H1 (cell line): Measurements from ENCODE around the gene FUT2. TPM values are rescaled to one million over a fixed set of nuclear protein-coding genes. Genes with fewer than 3 reads are reported as not detected.
"Not testable (repeated sequence)": the region's sequence is repeated elsewhere in the genome, so short reads cannot be mapped to it uniquely, and the experiment has no call there.

Experiments
- CTCF ChIA-PET: fragments of 300-600 bp; sonication (Branson Sonifier 250); formaldehyde crosslinking; loops from one replicate; lab custom pipeline; 2021; ENCODE audit not compliant: partially characterized antibody; lab: Charles Lee
- POLR2A ChIA-PET: fragments of 300-600 bp; sonication (Branson Sonifier 250); formaldehyde crosslinking; loops from one replicate; lab custom pipeline; 2021; ENCODE audit warnings: inconsistent platforms; ENCODE audit not compliant: partially characterized antibody; lab: Charles Lee
- DNase-seq, 2 experiments: peaks; one replicate each; pipeline versions ENCODE4 v3.0.0 to v3.0.0-alpha.2; 2010 to 2022; ENCODE audit warnings: low spot score in 2 of 2, low read depth in 1 of 2, mixed read lengths in 1 of 2
- FAIRE-seq: peaks from 2 replicates; lab custom pipeline; 2011; peaks lifted over from hg19 to GRCh38; lab: Jason Lieb, UNC
- H2AFZ ChIP-seq: 2 replicates; pipeline ENCODE4 v1.8.1; 2012; ENCODE audit warnings: low read length, inconsistent platforms
- H2AK5ac ChIP-seq: 2 replicates; pipeline ENCODE4 v1.6.1; 2013; ENCODE audit warnings: low read depth, low read length
- H2BK120ac ChIP-seq: replicated peaks from 2 replicates; pipeline ENCODE3; 2013; ENCODE audit warnings: low read depth, low read length, inconsistent platforms
- H2BK12ac ChIP-seq: 2 replicates; pipeline ENCODE4 v1.6.1; 2013; ENCODE audit warnings: low read depth, low read length
- H2BK15ac ChIP-seq: 2 replicates; pipeline ENCODE4 v1.6.1; 2013; ENCODE audit warnings: low read length
- H2BK20ac ChIP-seq: 2 replicates; pipeline ENCODE4 v1.6.1; 2013; ENCODE audit warnings: low read length
- H2BK5ac ChIP-seq: 2 replicates; pipeline ENCODE4 v1.6.1; 2013; ENCODE audit warnings: low read depth, low read length
- H3K14ac ChIP-seq: 2 replicates; pipeline ENCODE4 v1.6.1; 2013; ENCODE audit warnings: inconsistent platforms; ENCODE audit not compliant: insufficient read length
- H3K18ac ChIP-seq: 2 replicates; pipeline ENCODE4 v1.6.1; 2013; ENCODE audit warnings: low read length; ENCODE audit errors: extremely low read depth
- H3K23ac ChIP-seq: 2 replicates; pipeline ENCODE4 v1.6.1; 2013; ENCODE audit warnings: inconsistent platforms; ENCODE audit not compliant: insufficient read length
- H3K23me2 ChIP-seq: 2 replicates; pipeline ENCODE4 v1.6.1; 2013; ENCODE audit warnings: low read depth, low read length
- H3K27ac ChIP-seq: 2 replicates; pipeline ENCODE4 v1.6.1; 2011; ENCODE audit warnings: low read depth, low read length, inconsistent platforms
- H3K27me3 ChIP-seq, 4 experiments: replicated peaks in 1 of 4; 1 replicate in 1 of 4; 2 replicates in 3 of 4; pipeline versions ENCODE4 v1.6.1 to v1.8.1; 2011 to 2013; ENCODE audit warnings: low read length in 3 of 4, mild to moderate bottlenecking in 3 of 4, inconsistent platforms in 2 of 4, mixed read lengths in 2 of 4, moderate library complexity in 1 of 4; ENCODE audit not compliant: control insufficient read depth in 3 of 4, insufficient read depth in 3 of 4; ENCODE audit errors: extremely low read depth in 1 of 4
- H3K36me3 ChIP-seq, 4 experiments: 2 replicates each; pipeline versions ENCODE4 v1.6.1 to v1.8.1; 2011 to 2013; ENCODE audit warnings: mild to moderate bottlenecking in 4 of 4, low read length in 3 of 4, moderate library complexity in 2 of 4, control low read depth in 1 of 4, inconsistent platforms in 1 of 4; ENCODE audit not compliant: insufficient read depth in 4 of 4, control insufficient read depth in 2 of 4
- H3K4ac ChIP-seq: replicated peaks from 2 replicates; pipeline ENCODE3; 2013; ENCODE audit warnings: low read length, low read depth, mixed read lengths, inconsistent platforms; ENCODE audit not compliant: insufficient read length
- H3K4me1 ChIP-seq, 4 experiments: replicated peaks in 1 of 4; 1 replicate in 1 of 4; 2 replicates in 3 of 4; pipeline versions ENCODE4 v1.6.1 to v1.8.1; 2011 to 2013; ENCODE audit warnings: low read length in 3 of 4, inconsistent platforms in 2 of 4, mixed read lengths in 1 of 4; ENCODE audit not compliant: insufficient read depth in 4 of 4, control insufficient read depth in 3 of 4
- H3K4me2 ChIP-seq, 2 experiments: 2 replicates each; pipeline versions ENCODE4 v1.6.1 to v1.8.1; 2011 to 2013; ENCODE audit warnings: low read depth in 2 of 2, low read length in 2 of 2, control low read depth in 1 of 2, inconsistent platforms in 1 of 2, mild to moderate bottlenecking in 1 of 2; ENCODE audit not compliant: insufficient read depth in 1 of 2
- H3K4me3 ChIP-seq, 4 experiments: fragments of 200-600, 300-600 bp in 1 of 4; sonication (generic), shearing (Covaris generic), sonication (Bioruptor Twin) in 1 of 4; 2 replicates each; pipeline versions ENCODE4 v1.5.1 to v1.8.1; 2011 to 2016; ENCODE audit warnings: low read length in 4 of 4, low read depth in 3 of 4, control low read depth in 2 of 4, inconsistent platforms in 2 of 4, mild to moderate bottlenecking in 2 of 4, mixed read lengths in 1 of 4, moderate library complexity in 1 of 4; ENCODE audit not compliant: insufficient read depth in 2 of 4; ENCODE audit errors: extremely low read depth in 1 of 4
- H3K56ac ChIP-seq: replicated peaks from 2 replicates; pipeline ENCODE3; 2013; ENCODE audit warnings: low read depth, mild to moderate bottlenecking, mixed read lengths, low read length, inconsistent platforms; ENCODE audit not compliant: insufficient read length
- H3K79me1 ChIP-seq: 2 replicates; pipeline ENCODE4 v1.6.1; 2013; ENCODE audit warnings: low read depth, low read length, control low read depth
- H3K79me2 ChIP-seq, 2 experiments: 2 replicates each; pipeline versions ENCODE4 v1.6.1 to v1.8.1; 2012 to 2013; ENCODE audit warnings: low read length in 2 of 2, mild to moderate bottlenecking in 2 of 2, inconsistent platforms in 1 of 2; ENCODE audit not compliant: insufficient read depth in 2 of 2, control insufficient read depth in 1 of 2
- H3K9ac ChIP-seq, 4 experiments: replicated peaks in 1 of 4; 1 replicate in 1 of 4; 2 replicates in 3 of 4; pipeline versions ENCODE4 v1.6.1 to v1.8.1; 2011 to 2013; ENCODE audit warnings: low read depth in 3 of 4, low read length in 3 of 4, control low read depth in 2 of 4, mild to moderate bottlenecking in 2 of 4, moderate library complexity in 2 of 4, inconsistent platforms in 1 of 4; ENCODE audit errors: extremely low read depth in 1 of 4
- H3K9me3 ChIP-seq, 2 experiments: 2 replicates each; pipeline versions ENCODE4 v1.6.1 to v1.8.1; 2012 to 2013; ENCODE audit warnings: mild to moderate bottlenecking in 2 of 2, moderate library complexity in 2 of 2, control low read depth in 1 of 2, inconsistent platforms in 1 of 2, low read depth in 1 of 2, low read length in 1 of 2, mixed read lengths in 1 of 2; ENCODE audit not compliant: insufficient read depth in 2 of 2
- H4K20me1 ChIP-seq, 2 experiments: replicated peaks in 1 of 2; 2 replicates each; pipeline versions ENCODE3 to v1.8.1; 2011 to 2013; ENCODE audit warnings: inconsistent platforms in 2 of 2, low read length in 2 of 2, mild to moderate bottlenecking in 1 of 2; ENCODE audit not compliant: insufficient read depth in 2 of 2, control insufficient read depth in 1 of 2
- H4K5ac ChIP-seq: 2 replicates; pipeline ENCODE4 v1.6.1; 2013; ENCODE audit warnings: low read length, low read depth, mixed read lengths, inconsistent platforms; ENCODE audit not compliant: insufficient read length
- H4K8ac ChIP-seq: 2 replicates; pipeline ENCODE4 v1.8.0; 2013; ENCODE audit warnings: mild to moderate bottlenecking, moderate library complexity, low read length, inconsistent platforms; ENCODE audit not compliant: insufficient read depth; ENCODE audit errors: extremely low read depth
- H4K91ac ChIP-seq: replicated peaks from 2 replicates; pipeline ENCODE3; 2013; ENCODE audit warnings: low read length, mixed read lengths, inconsistent platforms; ENCODE audit not compliant: insufficient read length
- WGBS, 2 experiments: shearing (Covaris generic) in 1 of 2; methylation state at CpG; one replicate each; pipeline versions ENCODE4 v1.1.6 to v1.1.7; 2013 to 2015; ENCODE audit warnings: low lambda C conversion rate in 2 of 2, mixed read lengths in 2 of 2, inconsistent platforms in 1 of 2, low coverage in 1 of 2, missing lambda C conversion rate in 1 of 2; ENCODE audit not compliant: insufficient replicate concordance in 2 of 2, insufficient coverage in 1 of 2, insufficient read length in 1 of 2; ENCODE audit errors: extremely low coverage in 1 of 2, missing lambda C conversion rate in 1 of 2; 5-methylcytosine and 5-hydroxymethylcytosine counted together
- polyA plus RNA-seq, 7 experiments: library from polyadenylated mRNA; depleted of rRNA in 3 of 7; stranded (reverse) in 5 of 7; unstranded in 2 of 7; fragments of >200 nt in 5 of 7; fragments of 200-250 nt in 2 of 7; gene quantifications; 1 replicate in 5 of 7; 2 replicates in 1 of 7; 4 replicates in 1 of 7; pipeline versions ENCODE4 v1.2.1 to v1.2.3, GENCODE V29; 2011 to 2013; ENCODE audit warnings: missing spikeins in 2 of 7, mixed read lengths in 2 of 7
- total RNA-seq: library from RNA; stranded (reverse); fragmentation: NEBNext Ultra II Directional; extraction: Animal tissue kit (Norgen Biotek cat#: 25700); gene quantifications from 2 replicates; pipeline ENCODE4 v1.2.1, GENCODE V29; 2021

Gene FUT2
- total and polyA plus RNA-seq, 2 of the 8 experiments (the other 6 are each of a cell fraction or from before 2014, with no cell fraction given): 5.0 to 5.6 TPM

GRCh38 chr19:48718106-48718505 lies 22.3 kb downstream of the FUT2 start:
- H4K91ac ChIP-seq, H3K79me1 ChIP-seq, H3K23ac ChIP-seq, H4K5ac ChIP-seq, H2AK5ac ChIP-seq, DNase-seq, H2BK15ac ChIP-seq, H3K9ac ChIP-seq, H3K14ac ChIP-seq, H3K27ac ChIP-seq, H3K27me3 ChIP-seq, H3K4me3 ChIP-seq, H4K8ac ChIP-seq, H2BK20ac ChIP-seq, H2AFZ ChIP-seq, H3K36me3 ChIP-seq, H2BK12ac ChIP-seq, H3K18ac ChIP-seq, H3K56ac ChIP-seq, H3K79me2 ChIP-seq, H2BK120ac ChIP-seq, FAIRE-seq, H4K20me1 ChIP-seq, H3K4ac ChIP-seq, H3K9me3 ChIP-seq: not testable (repeated sequence)
- POLR2A ChIA-PET: interaction anchor here (0.9 to 7.7 kb wide), 3 partner anchors 10 to 73 kb away, joined by 3 to 59 read pairs (median 3); partner anchors contain the start of gene FUT2
- peak overlapping the region; percentile 66; the same call in 1 of the 2 replicates for H2BK5ac ChIP-seq
- peaks cover 0 to 28% (median 13%) of the 10 kb centered on the region in 4 experiments; a peak in 6 of 7 replicates for H3K4me1 ChIP-seq
- peak overlapping the region in 1 of 2 experiments; percentile 32; a peak in 1 of 4 replicates for H3K4me2 ChIP-seq
- CTCF ChIA-PET: interaction anchor here (0.9 to 8.2 kb wide), 3 partner anchors 22 to 109 kb away, joined by 3 to 53 read pairs (median 8); partner anchors contain the start of gene FUT2
- peaks cover 20% of the 10 kb centered on the region; the same call in 1 of the 2 replicates for H3K23me2 ChIP-seq
- 93% methylated on average over 9 of the region's 13 CpGs; no CpG with 5 or more reads in 1 of the 2 experiments for WGBS, 2 experiments
